GM12878 (cell line): ENCODE measurements around the gene COG4. TPM values are rescaled to one million over a fixed set of nuclear protein-coding genes. Genes with fewer than 3 reads are reported as not detected.

Source experiments
- CBFB ChIP-seq: IDR thresholded peaks from 2 replicates; pipeline ENCODE4 v1.6.1; 2016; ENCODE audit warnings: antibody characterized with exemption, low read depth
- FOS ChIP-seq: IDR thresholded peaks from 3 replicates; pipeline ENCODE4 v1.6.1; 2011; ENCODE audit warnings: borderline replicate concordance; ENCODE audit not compliant: insufficient read length; ENCODE audit errors: extremely low read depth
- HDAC6 ChIP-seq: fragments of 200-600 bp; sonication (generic); IDR thresholded peaks from one replicate; pipeline ENCODE4 v1.8.0; 2017; ENCODE audit warnings: antibody characterized with exemption; ENCODE audit not compliant: unreplicated experiment
- IKZF1 ChIP-seq: fragments of 450-650 bp; conservative IDR thresholded peaks from 2 replicates; pipeline ENCODE4 v1.6.1; 2017; ENCODE audit warnings: antibody characterized with exemption, mild to moderate bottlenecking
- IRF5 ChIP-seq: fragments of 450-650 bp; IDR thresholded peaks from 2 replicates; pipeline ENCODE4 v1.6.1; 2017; ENCODE audit warnings: borderline replicate concordance
- KDM1A ChIP-seq: fragments of 200-600 bp; sonication (generic); IDR thresholded peaks from 2 replicates; pipeline ENCODE4 v1.6.1; 2016; ENCODE audit warnings: borderline replicate concordance
- MEF2A ChIP-seq: IDR thresholded peaks from 2 replicates; pipeline ENCODE4 v1.6.1; 2011; ENCODE audit warnings: low read depth, mild to moderate bottlenecking, low read length, moderate library complexity; ENCODE audit not compliant: insufficient read depth
- NFYB ChIP-seq: IDR thresholded peaks from 2 replicates; pipeline ENCODE4 v1.6.1; 2011; ENCODE audit warnings: low read depth, mild to moderate bottlenecking, low read length, improper control_type of control experiment, moderate library complexity; ENCODE audit not compliant: insufficient read depth
- PAX5 ChIP-seq: IDR thresholded peaks from 2 replicates; pipeline ENCODE4 v1.6.1; 2011; ENCODE audit warnings: low read depth, low read length, borderline replicate concordance
- PAX8 ChIP-seq: fragments of 450-650 bp; IDR thresholded peaks from 2 replicates; pipeline ENCODE4 v1.6.1; 2017; ENCODE audit warnings: mild to moderate bottlenecking, moderate library complexity
- RB1 ChIP-seq: fragments of 450-650 bp; formaldehyde crosslinking; IDR thresholded peaks from 2 replicates; pipeline ENCODE4 v1.6.1; 2017; ENCODE audit warnings: mild to moderate bottlenecking, borderline replicate concordance
- RCOR1 ChIP-seq: conservative IDR thresholded peaks from 2 replicates; pipeline ENCODE4 v1.6.1; 2012; ENCODE audit warnings: low read depth, low read length, improper control_type of control experiment
- RELA ChIP-seq: fragments of 450-650 bp; IDR thresholded peaks from 2 replicates; pipeline ENCODE4 v1.8.0; 2014; ENCODE audit warnings: borderline replicate concordance; ENCODE audit not compliant: partially characterized antibody
- SMARCA5 ChIP-seq: fragments of 450-650 bp; IDR thresholded peaks from 2 replicates; pipeline ENCODE4 v1.6.1; 2017; ENCODE audit warnings: mild to moderate bottlenecking
- STAT1 ChIP-seq: fragments of 450-650 bp; conservative IDR thresholded peaks from 2 replicates; pipeline ENCODE4 v1.6.1; 2014; ENCODE audit warnings: antibody characterized with exemption, mild to moderate bottlenecking
- SUZ12 ChIP-seq: fragments of 200-600 bp; sonication (generic); IDR thresholded peaks from one replicate; pipeline ENCODE4 v1.6.1; 2018; ENCODE audit warnings: antibody characterized with exemption, mild to moderate bottlenecking; ENCODE audit not compliant: unreplicated experiment
- TARDBP ChIP-seq: IDR thresholded peaks from 2 replicates; pipeline ENCODE4 v1.6.1; 2016; ENCODE audit warnings: borderline replicate concordance
- WRNIP1 ChIP-seq: IDR thresholded peaks from 2 replicates; pipeline ENCODE4 v1.6.1; 2011; ENCODE audit warnings: low read depth, low read length, improper control_type of control experiment, borderline replicate concordance
- ZSCAN29 ChIP-seq: fragments of 450-650 bp; IDR thresholded peaks from 2 replicates; pipeline ENCODE4 v1.6.1; 2017; ENCODE audit warnings: mild to moderate bottlenecking, moderate library complexity
- polyA plus RNA-seq, 11 experiments: library from polyadenylated mRNA; depleted of rRNA in 4 of 11; unstranded in 6 of 11; stranded (reverse) in 5 of 11; fragments of >200 nt; fragmentation: Nextera tagmentation in 4 of 11; fragmentation: Illumina TruSeq in 1 of 11; extraction: Ambion mirVana in 4 of 11; extraction: Trizol in 1 of 11; gene quantifications; 1 replicate in 1 of 11; 2 replicates in 10 of 11; pipeline versions ENCODE4 v1.2.1 to v1.2.3, GENCODE V29; 2011 to 2016; ENCODE audit warnings: inconsistent platforms in 2 of 11, missing spikeins in 2 of 11, low read depth in 1 of 11
- total RNA-seq, 4 experiments: library from RNA; depleted of rRNA in 3 of 4; stranded (reverse); fragments of >200 nt in 3 of 4; fragmentation: Illumina TruSeq in 1 of 4; extraction: Trizol in 1 of 4; gene quantifications; 2 replicates each; pipeline versions ENCODE4 v1.2.1 to v1.2.3, GENCODE V29; 2013 to 2021
- TF ChIP-seq, protein P1 (sequence below): fragments of 450-650 bp; IDR thresholded peaks from 2 replicates; pipeline ENCODE4 v1.6.1; 2017; ENCODE audit warnings: low read depth, mild to moderate bottlenecking, moderate library complexity
- TF ChIP-seq, protein P2 (sequence below): IDR thresholded peaks from 2 replicates; pipeline ENCODE4 v1.6.1; 2011; ENCODE audit warnings: low read depth, low read length, improper control_type of control experiment, borderline replicate concordance
- TF ChIP-seq, protein P3 (sequence below): fragments of 450-650 bp; IDR thresholded peaks from 2 replicates; pipeline ENCODE4 v1.6.1; 2017; ENCODE audit warnings: mild to moderate bottlenecking
- TF ChIP-seq, protein P4 (sequence below): IDR thresholded peaks from 2 replicates; pipeline ENCODE4 v1.6.1; 2012; ENCODE audit warnings: low read depth, low read length, improper control_type of control experiment
- TF ChIP-seq, protein P5 (sequence below): fragments of 450-650 bp; IDR thresholded peaks from 2 replicates; pipeline ENCODE4 v1.6.1; 2016; ENCODE audit warnings: mild to moderate bottlenecking

The COG4 gene
- total and polyA plus RNA-seq, 10 of the 15 experiments (the other 5 are each of a cell fraction or from before 2014, with no cell fraction given), result 7.0 to 57.7 (median 33.0) TPM

GRCh38 chr16:70523743-70524398 is 517 bp upstream of the COG4 start, which contains the start of gene SF3B3 (continued):
- TF ChIP-seq, protein P1, sequence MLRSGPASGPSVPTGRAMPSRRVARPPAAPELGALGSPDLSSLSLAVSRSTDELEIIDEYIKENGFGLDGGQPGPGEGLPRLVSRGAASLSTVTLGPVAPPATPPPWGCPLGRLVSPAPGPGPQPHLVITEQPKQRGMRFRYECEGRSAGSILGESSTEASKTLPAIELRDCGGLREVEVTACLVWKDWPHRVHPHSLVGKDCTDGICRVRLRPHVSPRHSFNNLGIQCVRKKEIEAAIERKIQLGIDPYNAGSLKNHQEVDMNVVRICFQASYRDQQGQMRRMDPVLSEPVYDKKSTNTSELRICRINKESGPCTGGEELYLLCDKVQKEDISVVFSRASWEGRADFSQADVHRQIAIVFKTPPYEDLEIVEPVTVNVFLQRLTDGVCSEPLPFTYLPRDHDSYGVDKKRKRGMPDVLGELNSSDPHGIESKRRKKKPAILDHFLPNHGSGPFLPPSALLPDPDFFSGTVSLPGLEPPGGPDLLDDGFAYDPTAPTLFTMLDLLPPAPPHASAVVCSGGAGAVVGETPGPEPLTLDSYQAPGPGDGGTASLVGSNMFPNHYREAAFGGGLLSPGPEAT, result no peak
- TF ChIP-seq, protein P2, sequence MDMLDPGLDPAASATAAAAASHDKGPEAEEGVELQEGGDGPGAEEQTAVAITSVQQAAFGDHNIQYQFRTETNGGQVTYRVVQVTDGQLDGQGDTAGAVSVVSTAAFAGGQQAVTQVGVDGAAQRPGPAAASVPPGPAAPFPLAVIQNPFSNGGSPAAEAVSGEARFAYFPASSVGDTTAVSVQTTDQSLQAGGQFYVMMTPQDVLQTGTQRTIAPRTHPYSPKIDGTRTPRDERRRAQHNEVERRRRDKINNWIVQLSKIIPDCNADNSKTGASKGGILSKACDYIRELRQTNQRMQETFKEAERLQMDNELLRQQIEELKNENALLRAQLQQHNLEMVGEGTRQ, result no peak
- TF ChIP-seq, protein P3, sequence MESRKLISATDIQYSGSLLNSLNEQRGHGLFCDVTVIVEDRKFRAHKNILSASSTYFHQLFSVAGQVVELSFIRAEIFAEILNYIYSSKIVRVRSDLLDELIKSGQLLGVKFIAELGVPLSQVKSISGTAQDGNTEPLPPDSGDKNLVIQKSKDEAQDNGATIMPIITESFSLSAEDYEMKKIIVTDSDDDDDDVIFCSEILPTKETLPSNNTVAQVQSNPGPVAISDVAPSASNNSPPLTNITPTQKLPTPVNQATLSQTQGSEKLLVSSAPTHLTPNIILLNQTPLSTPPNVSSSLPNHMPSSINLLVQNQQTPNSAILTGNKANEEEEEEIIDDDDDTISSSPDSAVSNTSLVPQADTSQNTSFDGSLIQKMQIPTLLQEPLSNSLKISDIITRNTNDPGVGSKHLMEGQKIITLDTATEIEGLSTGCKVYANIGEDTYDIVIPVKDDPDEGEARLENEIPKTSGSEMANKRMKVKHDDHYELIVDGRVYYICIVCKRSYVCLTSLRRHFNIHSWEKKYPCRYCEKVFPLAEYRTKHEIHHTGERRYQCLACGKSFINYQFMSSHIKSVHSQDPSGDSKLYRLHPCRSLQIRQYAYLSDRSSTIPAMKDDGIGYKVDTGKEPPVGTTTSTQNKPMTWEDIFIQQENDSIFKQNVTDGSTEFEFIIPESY, result no peak
- TF ChIP-seq PAX5 (no peak), RELA (no peak), SMARCA5 (peak; percentile 85), RCOR1 (0 out of 2 replicates have a peak, but pooled peaks have one; percentile 44), KDM1A (no peak), IRF5 (no peak), RB1 (0 out of 2 replicates have a peak, but pooled peaks have one; percentile 80), ZSCAN29 (peak; percentile 62; the same call in 1 of the 2 replicates), MEF2A (no peak), STAT1 (no peak), SUZ12 (no peak), TARDBP (0 out of 2 replicates have a peak, but pooled peaks have one; percentile 65), IKZF1 (no peak), PAX8 (peak; percentile 93), NFYB (no peak), WRNIP1 (0 out of 2 replicates have a peak, but pooled peaks have one; percentile 81), FOS (no peak), CBFB (peak; percentile 87), HDAC6 (no peak)
- TF ChIP-seq, protein P4, sequence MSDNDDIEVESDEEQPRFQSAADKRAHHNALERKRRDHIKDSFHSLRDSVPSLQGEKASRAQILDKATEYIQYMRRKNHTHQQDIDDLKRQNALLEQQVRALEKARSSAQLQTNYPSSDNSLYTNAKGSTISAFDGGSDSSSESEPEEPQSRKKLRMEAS, result peak; percentile 79
- TF ChIP-seq, protein P5, sequence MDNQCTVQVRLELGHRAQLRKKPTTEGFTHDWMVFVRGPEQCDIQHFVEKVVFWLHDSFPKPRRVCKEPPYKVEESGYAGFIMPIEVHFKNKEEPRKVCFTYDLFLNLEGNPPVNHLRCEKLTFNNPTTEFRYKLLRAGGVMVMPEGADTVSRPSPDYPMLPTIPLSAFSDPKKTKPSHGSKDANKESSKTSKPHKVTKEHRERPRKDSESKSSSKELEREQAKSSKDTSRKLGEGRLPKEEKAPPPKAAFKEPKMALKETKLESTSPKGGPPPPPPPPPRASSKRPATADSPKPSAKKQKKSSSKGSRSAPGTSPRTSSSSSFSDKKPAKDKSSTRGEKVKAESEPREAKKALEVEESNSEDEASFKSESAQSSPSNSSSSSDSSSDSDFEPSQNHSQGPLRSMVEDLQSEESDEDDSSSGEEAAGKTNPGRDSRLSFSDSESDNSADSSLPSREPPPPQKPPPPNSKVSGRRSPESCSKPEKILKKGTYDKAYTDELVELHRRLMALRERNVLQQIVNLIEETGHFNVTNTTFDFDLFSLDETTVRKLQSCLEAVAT, result peak; percentile 37
